ENCODE results near the gene ITPR3. TPM values are rescaled to one million over a fixed set of nuclear protein-coding genes. Genes with fewer than 3 reads are reported as not detected.

ITPR3 gene
- total RNA-seq, 2 experiments from 2014 or later = 56.6 to 83.5 TPM

- peaks cover 53% of the 10 kb centered on the region for H3K36me3 ChIP-seq (ENCODE audit: insufficient read depth, low read length)
- H3K79me2 ChIP-seq (ENCODE audit: insufficient read depth, low read depth, low read length) = peaks cover 64% of the 10 kb centered on the region
- H3K4me1 ChIP-seq (ENCODE audit: insufficient read depth, low read length, poor library complexity, severe bottlenecking) = peaks cover 68% of the 10 kb centered on the region
- no peak overlapping the region for H2AFZ ChIP-seq (ENCODE audit: low read length)
- intact Hi-C loops (cut with micrococcal nuclease; ENCODE audit: unreplicated experiment) = no loop called here
- peak overlapping the region; percentile 95 for H3K4me2 ChIP-seq (ENCODE audit: low read length)
- BruUV-seq (replicated peaks) = no TSS peak
- peak overlapping the region; percentile 98 for H3K4me3 ChIP-seq (ENCODE audit: low read depth, low read length, poor library complexity, severe bottlenecking)
- peak overlapping the region; percentile 75 for H3K27ac ChIP-seq (ENCODE audit: low read depth, low read length, poor library complexity, severe bottlenecking)
- ChIA-PET POLR2A (interaction anchor here (0.7 to 1.3 kb wide), 2 partner anchors 16 to 41 kb away, joined by 3 read pairs; no protein-coding TSS in a partner anchor), CTCF (ENCODE audit: unreplicated experiment) (interaction anchor here (0.9 to 1.0 kb wide), 2 partner anchors 10 to 49 kb away, joined by 3 to 5 read pairs; no protein-coding TSS in a partner anchor)
- DNase-seq (ENCODE audit: low spot score) = no peak
- no peaks in the 10 kb centered on the region for H3K9me2 ChIP-seq (ENCODE audit: insufficient read depth, low read length)
- no peak for TF ChIP-seq CTCF (conservative IDR thresholded peaks at IDR 0.05; ENCODE audit: low read length)
- peaks cover 14% of the 10 kb centered on the region for H4K20me1 ChIP-seq (ENCODE audit: insufficient read depth, low read length)
- H3K9me3 ChIP-seq (ENCODE audit: low read length) = no peaks in the 10 kb centered on the region
Measured at GRCh38 chr6:33622456-33623431, 1.6 kb downstream of the ITPR3 start.

- H3K9me3 ChIP-seq (ENCODE audit: low read length) = no peaks in the 10 kb centered on the region
- intact Hi-C loops (cut with micrococcal nuclease; ENCODE audit: unreplicated experiment) = no loop called here
- H2AFZ ChIP-seq (ENCODE audit: low read length) = no peak overlapping the region
- no peak for DNase-seq (ENCODE audit: low spot score)
- H3K27ac ChIP-seq (ENCODE audit: low read depth, low read length, poor library complexity, severe bottlenecking) = peak overlapping the region; percentile 75
- no peaks in the 10 kb centered on the region for H3K9me2 ChIP-seq (ENCODE audit: insufficient read depth, low read length)
- peaks cover 55% of the 10 kb centered on the region for H3K36me3 ChIP-seq (ENCODE audit: insufficient read depth, low read length)
- no peak for TF ChIP-seq CTCF (conservative IDR thresholded peaks at IDR 0.05; ENCODE audit: low read length)
- H3K4me1 ChIP-seq (ENCODE audit: insufficient read depth, low read length, poor library complexity, severe bottlenecking) = peaks cover 77% of the 10 kb centered on the region
- peaks cover 14% of the 10 kb centered on the region for H4K20me1 ChIP-seq (ENCODE audit: insufficient read depth, low read length)
- ChIA-PET POLR2A (interaction anchor here (0.5 kb wide), 1 partner anchor 21 kb away, joined by 3 read pairs; no protein-coding TSS in a partner anchor), CTCF (ENCODE audit: unreplicated experiment) (no interaction called here)
- peak overlapping the region; percentile 98 for H3K4me3 ChIP-seq (ENCODE audit: low read depth, low read length, poor library complexity, severe bottlenecking)
- no TSS peak for BruUV-seq (replicated peaks)
- peak overlapping the region; percentile 95 for H3K4me2 ChIP-seq (ENCODE audit: low read length)
- H3K79me2 ChIP-seq (ENCODE audit: insufficient read depth, low read depth, low read length) = peaks cover 75% of the 10 kb centered on the region
Measured at GRCh38 chr6:33623895-33624381, 2.8 kb downstream of the ITPR3 start.

GRCh38 chr6:33624856-33625255, 3.7 kb downstream of the ITPR3 start:
- H4K20me1 ChIP-seq (ENCODE audit: insufficient read depth, low read length) = peaks cover 14% of the 10 kb centered on the region
- no peaks in the 10 kb centered on the region for H3K9me2 ChIP-seq (ENCODE audit: insufficient read depth, low read length)
- no peak for TF ChIP-seq CTCF (conservative IDR thresholded peaks at IDR 0.05; ENCODE audit: low read length)
- TF ChIP-seq EZH2phosphoT487 (IDR thresholded peaks at IDR 0.05; ENCODE audit: borderline replicate concordance, low read depth, low read length) = no peak
- peak overlapping the region; percentile 95 for H3K4me2 ChIP-seq (ENCODE audit: low read length)
- H3K9me3 ChIP-seq (ENCODE audit: low read length) = no peaks in the 10 kb centered on the region
- H3K79me2 ChIP-seq (ENCODE audit: insufficient read depth, low read depth, low read length) = peaks cover 82% of the 10 kb centered on the region
- peaks cover 60% of the 10 kb centered on the region for H3K36me3 ChIP-seq (ENCODE audit: insufficient read depth, low read length)
- no peak overlapping the region for H2AFZ ChIP-seq (ENCODE audit: low read length)
- BruUV-seq (replicated peaks) = no TSS peak
- peak overlapping the region; percentile 98 for H3K4me3 ChIP-seq (ENCODE audit: low read depth, low read length, poor library complexity, severe bottlenecking)
- no peak for DNase-seq (ENCODE audit: low spot score)
- intact Hi-C loops (cut with micrococcal nuclease; ENCODE audit: unreplicated experiment) = no loop called here
- POLR2A ChIA-PET = no interaction called here
- CTCF ChIA-PET (ENCODE audit: unreplicated experiment) = no interaction called here
- H3K4me1 ChIP-seq (ENCODE audit: insufficient read depth, low read length, poor library complexity, severe bottlenecking) = peaks cover 76% of the 10 kb centered on the region
- H3K27ac ChIP-seq (ENCODE audit: low read depth, low read length, poor library complexity, severe bottlenecking) = peak overlapping the region; percentile 6
